ENCODE results near the gene ETF1.
"Not testable (repeated sequence)": the region's sequence is repeated elsewhere in the genome, so short reads cannot be mapped to it uniquely, and the experiment has no call there.

ETF1 gene

GRCh38 chr5:138527170-138527569 is 15.9 kb downstream of the ETF1 start:
- DNase-seq, result no peak

- DNase-seq, result no peak
Observed at GRCh38 chr5:138523406-138523805, 19.6 kb downstream of the ETF1 start.

GRCh38 chr5:138520971-138521370 is 22.1 kb downstream of the ETF1 start:
- no peak for DNase-seq

- no peak for DNase-seq
Observed at GRCh38 chr5:138517437-138517836, 25.6 kb downstream of the ETF1 start.

GRCh38 chr5:138515556-138516245 is 27.3 kb downstream of the ETF1 start:
- DNase-seq, result no peak

- no peak for DNase-seq
Observed at GRCh38 chr5:138514021-138514420, 29.0 kb downstream of the ETF1 start.

- DNase-seq, result no peak
Observed at GRCh38 chr5:138508958-138509357, 34.1 kb downstream of the ETF1 start.

- DNase-seq, result not testable (repeated sequence)
Observed at GRCh38 chr5:138507485-138507884, 35.6 kb downstream of the ETF1 start.

- no peak for DNase-seq
Observed at GRCh38 chr5:138506370-138507306, 36.4 kb downstream of the ETF1 start.

- no peak for DNase-seq
Observed at GRCh38 chr5:138504799-138505198, 38.2 kb downstream of the ETF1 start.

GRCh38 chr5:138503487-138504270 is 39.4 kb downstream of the ETF1 start:
- DNase-seq, result peak; percentile 42 to 67

- DNase-seq, result no peak
Observed at GRCh38 chr5:138502521-138502920, 40.5 kb downstream of the ETF1 start.

GRCh38 chr5:138502121-138502520 is 40.9 kb downstream of the ETF1 start:
- no peak for DNase-seq

- no peak for DNase-seq
Observed at GRCh38 chr5:138498376-138498775, 44.7 kb downstream of the ETF1 start.

- DNase-seq, result no peak
Observed at GRCh38 chr5:138495351-138495750, 47.7 kb downstream of the ETF1 start.

GRCh38 chr5:138492560-138493045 is 50.4 kb downstream of the ETF1 start:
- no peak for DNase-seq

GRCh38 chr5:138491669-138492559 is 51.1 kb downstream of the ETF1 start:
- DNase-seq, result peak; percentile 89 to 90

- no peak for DNase-seq
Observed at GRCh38 chr5:138491284-138491648, 51.8 kb downstream of the ETF1 start.

- no peak for DNase-seq
Observed at GRCh38 chr5:138490648-138491283, 52.3 kb downstream of the ETF1 start.

GRCh38 chr5:138489683-138490061 is 53.4 kb downstream of the ETF1 start:
- DNase-seq, result no peak

GRCh38 chr5:138488481-138488945 is 54.5 kb downstream of the ETF1 start:
- no peak for DNase-seq
